Effector CD4-positive, alpha-beta T cell (primary cell): ENCODE data around the gene DDX23.
"Not testable (repeated sequence)": the region's sequence is repeated elsewhere in the genome, so short reads cannot be mapped to it uniquely, and the experiment has no call there.

ENCODE experiments used
- DNase-seq: peaks from one replicate; pipeline ENCODE4 v3.0.0-alpha.2; 2020

The DDX23 gene

DNA sequence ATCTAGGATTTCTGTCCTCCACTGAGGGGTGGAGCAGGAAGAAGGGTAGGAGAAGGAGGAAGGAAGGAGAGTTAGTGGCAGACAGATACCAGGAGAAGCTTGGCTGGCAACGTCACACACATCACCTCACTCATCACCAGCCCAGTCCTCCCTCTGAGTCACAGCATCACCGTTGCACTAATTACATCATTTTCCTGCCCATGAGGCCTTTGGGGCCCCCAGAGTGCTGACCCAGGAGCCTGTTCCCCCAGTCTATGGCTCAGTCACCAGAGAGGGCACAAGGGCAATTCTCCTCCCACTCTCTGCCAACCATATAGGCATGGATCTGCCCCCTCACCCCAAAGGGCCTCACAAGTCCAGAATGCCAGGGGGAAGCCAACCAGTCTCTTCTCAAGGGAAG is 9.1 kb upstream of the DDX23 start:
- DNase-seq: no peak

DNA sequence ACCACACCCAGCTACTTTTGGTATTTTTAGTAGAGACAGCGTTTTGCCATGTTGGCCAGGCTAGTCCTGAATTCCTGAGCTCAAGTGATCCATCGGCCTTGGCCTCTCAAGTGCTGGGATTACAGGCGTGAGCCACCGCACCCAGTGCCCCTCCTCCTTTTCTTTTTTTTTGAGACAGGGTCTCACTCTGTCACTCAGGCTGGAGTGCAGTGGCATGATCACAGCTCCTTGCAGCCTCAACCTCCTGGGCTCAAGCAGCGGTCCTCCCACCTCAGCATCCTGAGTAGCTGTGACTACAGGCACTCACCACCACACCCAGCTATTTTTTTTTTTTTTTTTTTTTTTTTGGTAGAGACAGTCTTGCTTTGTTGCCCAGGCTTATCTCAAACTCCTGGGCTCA is 8.3 kb upstream of the DDX23 start:
- DNase-seq: not testable (repeated sequence)

DNA sequence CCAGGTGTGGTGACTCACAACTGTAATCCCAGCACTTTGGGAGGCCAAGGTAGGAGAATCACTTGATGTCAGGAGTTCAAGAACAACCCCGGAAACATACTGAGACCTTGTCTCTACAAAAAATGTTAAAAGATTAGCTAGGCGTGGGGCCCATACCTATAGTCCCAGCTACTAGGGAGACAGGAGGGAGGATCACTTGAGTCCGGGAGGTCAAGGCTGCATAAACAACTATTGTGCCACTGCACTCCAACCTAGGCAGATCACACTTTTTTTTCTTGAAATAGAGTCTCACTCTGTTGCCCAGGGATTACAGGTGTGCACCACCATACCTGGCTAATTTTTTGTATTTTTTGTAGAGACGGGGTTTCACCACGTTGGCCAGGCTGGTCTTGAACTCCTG is 7.6 kb upstream of the DDX23 start:
- DNase-seq: no peak

DNA sequence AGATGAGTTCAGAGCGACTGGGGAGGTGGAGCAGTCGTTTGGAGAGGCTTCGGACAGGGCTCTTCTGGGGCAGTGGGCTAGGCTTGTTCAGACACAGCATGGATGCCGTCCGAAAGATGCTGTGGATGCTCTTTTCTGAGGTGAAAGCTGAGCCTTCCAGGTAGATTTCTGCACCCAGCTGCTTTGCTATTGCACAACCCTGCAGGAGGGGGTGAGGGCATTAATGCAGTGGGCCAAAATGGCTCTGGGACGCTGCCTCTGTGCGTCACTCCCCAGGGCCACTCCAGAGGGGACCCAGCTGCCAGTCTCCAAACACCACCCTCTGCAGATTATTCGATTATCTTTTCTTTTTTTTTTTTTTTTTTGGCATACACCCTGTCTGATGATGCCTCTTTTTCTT is 6.1 kb upstream of the DDX23 start:
- no peak for DNase-seq

DNA sequence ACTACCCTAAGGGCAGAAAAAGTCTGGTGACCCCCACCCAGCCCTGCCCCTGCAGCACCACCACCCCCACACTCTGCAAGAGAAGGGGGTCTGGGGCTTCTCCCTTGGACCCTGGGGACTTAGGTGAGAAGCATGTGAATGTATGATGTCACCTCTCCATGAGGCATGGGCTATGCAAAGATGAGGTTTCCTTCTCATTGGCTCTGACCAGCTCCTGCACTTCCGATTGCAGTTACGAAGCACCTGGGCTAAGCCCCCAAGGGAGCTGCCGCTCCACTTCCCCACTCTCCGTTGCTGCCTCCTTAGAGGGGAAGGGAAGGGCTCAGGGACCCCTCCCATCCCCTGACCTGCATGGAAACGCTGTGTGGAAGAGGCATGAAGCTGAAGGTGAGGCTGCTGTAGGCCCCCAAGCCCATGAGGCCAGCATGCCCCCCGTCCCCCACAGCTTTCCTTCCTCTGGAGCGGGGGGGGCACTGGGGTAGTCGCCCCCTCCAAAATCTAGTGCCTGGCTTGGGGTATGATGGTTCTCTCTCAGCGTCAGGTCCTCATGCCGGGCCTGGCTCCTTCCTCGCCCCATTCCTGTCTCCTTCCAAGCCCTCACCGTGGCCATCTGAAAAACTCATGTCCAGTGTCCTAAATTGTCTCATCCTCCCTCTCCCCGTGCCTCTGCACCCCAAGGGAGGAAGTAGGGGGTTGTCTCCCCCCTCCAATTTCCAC is 5.5 kb upstream of the DDX23 start:
- no peak for DNase-seq

DNA sequence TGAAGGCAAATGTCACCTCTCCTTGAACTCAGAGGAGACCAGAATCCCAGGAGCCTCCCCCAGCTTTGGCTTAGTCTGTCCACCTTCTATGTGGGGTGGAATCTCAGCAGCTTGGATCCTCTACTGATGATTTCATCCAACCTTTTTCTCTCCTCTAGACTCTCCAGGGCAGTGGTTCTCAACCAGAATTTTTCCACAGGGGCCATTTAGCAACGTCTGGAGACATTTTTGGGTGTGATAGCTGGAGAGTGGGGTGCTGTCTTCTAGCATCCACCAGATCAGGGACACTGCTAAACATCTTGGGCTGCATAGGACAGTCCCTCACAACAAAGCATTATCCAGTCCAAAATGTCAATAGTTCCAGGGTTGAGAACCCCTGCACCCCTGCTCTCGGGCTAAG is 4.4 kb upstream of the DDX23 start:
- no peak for DNase-seq

DNA sequence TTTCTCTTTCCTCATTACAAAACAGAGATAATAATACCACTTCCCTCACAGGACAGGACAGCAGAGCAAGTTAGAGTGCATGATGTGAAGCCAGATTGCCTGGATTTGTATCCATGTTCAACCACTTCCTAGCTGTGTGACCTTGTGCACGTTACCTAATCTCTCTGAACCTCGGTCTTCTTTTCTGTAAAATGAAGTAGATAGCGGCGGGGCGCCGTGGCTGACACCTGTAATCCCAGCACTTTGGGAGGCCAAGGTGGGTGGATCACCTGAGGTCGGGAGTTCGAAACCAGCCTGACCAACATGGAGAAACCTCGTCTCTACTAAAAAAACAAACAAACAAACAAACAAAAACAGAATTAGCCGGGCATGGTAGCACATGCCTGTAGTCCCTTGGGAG is 3.0 kb upstream of the DDX23 start:
- not testable (repeated sequence) for DNase-seq

DNA sequence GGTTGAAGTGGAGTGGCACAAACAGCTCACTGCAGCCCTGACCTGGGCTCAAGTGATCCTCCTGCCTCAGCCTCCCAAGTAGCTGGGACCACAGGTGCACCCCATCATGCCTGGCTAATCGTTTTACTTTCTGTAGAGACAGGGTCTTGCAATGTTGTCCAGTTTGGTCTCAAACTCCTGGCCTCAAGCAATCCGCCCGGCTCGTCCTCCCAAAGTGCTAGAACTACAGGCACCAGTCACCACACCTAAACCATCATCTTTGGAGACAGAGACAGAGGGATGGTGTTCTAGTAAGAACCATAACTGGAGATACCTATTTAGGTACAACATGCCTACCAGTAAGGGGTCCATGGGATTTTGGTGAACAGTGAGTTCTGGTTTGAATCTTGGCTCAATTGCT is 2.5 kb upstream of the DDX23 start:
- DNase-seq: no peak

DNA sequence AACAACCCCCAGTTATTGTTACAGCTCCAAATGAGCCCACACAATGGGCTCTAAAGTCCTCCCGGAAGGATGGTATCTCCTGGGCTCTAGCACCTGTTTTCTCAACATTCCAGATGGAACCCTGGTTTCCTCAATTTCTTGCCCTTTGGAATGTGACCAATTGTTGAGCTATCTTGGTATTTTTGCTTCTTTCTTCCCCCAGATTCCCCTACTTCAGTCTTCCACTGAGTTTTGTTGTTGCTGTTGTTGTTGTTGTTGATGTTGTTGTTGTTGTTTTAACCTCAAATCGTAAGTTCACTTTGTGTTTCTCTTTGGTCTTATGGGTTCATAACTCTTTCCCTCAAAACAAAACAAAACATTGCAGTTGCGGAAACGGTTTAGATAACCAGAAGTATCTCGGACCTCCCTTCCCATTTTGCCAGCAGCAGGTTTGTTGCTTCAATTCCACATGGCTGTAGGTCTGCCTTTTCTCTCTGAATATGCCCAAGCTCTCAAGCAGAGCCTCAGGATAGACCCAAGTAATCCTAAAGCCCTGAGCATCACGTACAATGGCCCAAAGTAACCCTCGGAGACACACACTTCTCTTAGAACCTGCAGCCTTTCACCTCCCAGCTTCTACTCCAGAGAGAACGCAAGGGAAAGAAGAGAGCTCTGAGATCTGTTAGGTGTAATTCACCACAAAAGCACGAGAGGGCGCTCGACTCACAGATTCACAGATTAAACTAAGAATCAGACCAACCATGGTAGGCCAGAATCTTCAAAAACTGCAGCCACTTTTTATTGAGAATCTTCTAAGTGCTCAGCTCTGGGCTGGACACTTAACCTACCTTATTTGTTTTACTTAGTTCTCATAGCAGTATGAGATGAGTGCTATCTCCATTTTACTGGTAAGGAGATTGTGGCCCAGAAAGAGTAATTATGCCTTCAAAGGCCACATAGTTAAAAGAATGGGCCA is 1.0 kb upstream of the DDX23 start:
- peak; percentile 88 for DNase-seq

DNA sequence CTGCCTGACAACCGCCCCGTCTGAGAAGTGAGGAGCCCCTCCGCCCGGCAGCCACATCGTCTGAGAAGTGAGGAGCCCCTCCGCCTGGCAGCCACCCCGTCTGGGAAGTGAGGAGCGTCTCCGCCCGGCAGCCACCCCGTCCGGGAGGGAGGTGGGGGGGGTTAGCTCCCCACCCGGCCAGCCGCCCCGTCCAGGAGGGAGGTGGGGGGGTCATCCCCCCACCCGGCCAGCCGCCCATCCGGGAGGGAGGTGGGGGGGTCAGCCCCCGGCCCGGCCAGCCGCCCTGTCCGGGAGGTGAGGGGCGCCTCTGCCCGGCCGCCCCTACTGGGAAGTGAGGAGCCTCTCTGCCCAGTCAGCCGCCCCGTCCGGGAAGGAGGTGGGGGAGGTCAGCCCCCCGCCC is 9.9 kb downstream of the DDX23 start:
- DNase-seq: not testable (repeated sequence)

DNA sequence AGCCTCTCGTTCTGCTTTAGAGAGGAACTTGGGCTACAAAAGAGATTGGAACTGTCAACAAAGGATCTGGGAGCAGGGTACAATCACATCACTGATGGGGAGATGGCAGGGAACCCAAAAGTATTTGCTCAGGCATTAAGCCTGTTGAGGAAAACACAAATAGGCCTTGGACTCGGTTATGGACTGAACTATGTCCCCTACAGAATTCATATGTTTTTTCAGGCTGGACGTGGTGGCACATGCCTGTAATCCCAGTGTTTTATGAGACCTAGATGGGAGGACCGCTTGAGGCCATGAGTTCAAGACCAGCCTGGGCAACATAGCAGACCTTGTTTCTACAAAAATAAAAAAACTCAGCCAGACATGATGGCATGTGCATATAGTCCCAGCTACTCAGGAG is 13.9 kb downstream of the DDX23 start:
- no peak for DNase-seq

DNA sequence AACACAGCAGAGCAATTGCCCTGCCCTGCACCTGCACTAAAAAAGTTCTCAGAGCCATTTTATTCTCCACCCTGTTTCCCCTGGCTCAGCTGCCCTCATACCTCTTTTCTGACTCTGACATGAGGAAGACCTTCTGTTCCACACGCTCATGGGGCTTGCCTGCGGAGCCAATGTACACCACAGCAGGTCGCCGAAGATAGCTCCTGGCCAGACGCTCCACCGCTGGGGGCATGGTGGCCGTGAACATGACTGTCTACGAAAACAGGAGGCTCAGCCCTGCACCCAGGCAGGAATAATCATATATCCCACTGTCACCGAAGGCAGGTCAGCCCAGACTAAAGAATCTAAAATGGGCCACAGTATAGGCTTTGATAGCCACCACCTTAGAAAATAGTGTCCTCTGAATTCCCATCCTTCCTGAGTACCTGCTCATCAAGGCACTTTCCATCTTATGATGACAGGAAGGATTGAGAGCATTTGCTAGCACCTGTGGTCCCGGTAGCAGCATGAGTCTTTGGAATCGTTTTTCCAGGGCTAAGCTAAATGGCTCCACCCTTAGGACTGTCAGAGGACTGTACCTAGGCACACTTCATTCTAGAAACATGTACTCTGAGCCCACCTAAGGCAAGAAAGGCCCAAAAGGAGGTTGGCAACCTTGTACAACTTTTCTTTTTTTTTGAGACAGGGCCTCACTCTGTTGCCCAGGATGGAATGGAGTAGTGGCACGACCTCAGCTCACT is 19.5 kb downstream of the DDX23 start:
- no peak for DNase-seq

DNA sequence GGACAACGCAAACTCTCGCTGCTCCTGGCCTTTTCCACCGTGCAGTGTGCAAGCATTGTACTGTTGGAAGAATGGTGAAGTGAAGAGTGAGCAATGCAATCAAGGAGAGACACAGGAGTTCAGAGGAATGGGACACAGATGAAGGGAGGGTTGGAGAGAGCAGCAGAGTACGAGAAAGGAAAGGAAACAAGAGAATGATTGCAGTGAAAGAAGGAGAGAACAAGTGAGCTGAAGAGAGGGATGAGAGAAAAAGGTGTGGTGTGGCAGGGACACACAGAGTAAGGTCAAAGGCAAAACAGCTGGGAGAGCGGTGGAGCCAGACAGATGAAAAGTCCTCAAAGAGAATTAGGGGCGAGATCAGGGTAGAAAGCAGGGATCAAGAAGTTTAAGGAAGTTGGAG is 20.7 kb downstream of the DDX23 start:
- no peak for DNase-seq

DNA sequence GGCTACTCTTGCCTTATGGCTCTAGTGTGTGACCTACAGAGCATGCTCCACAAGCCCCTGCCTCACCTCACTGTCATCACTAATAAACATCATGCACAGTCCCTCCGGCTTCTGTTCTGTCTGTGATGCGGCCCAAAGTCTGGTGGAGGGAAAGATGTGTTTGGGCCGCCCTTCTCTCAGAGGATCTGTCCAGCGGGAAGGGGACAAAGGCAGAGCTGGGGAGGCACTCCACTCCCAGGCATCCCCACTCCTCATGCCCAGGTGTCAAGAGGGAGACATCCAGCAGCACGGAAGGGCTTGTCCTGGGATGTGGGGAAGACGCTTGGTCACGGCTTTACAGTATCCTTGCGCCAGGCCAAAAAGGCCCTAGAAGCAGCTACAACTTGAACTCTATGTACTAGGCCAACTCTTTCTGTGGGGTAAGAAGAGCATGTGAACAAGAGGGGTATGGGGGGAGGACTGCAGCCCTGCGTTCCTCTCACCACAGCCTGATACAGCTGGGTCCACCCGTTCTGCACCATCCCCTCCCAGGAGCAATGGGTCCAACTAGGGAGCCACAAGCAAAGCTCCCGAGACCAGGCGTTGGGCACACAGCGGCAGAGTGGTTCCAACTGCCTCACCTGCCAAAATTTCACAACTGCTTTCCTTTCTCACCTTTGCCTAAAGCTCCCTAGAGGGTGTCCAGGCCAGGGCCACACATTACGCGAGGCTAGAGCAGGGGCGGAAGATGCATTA is 23.0 kb downstream of the DDX23 start:
- DNase-seq: no peak

DNA sequence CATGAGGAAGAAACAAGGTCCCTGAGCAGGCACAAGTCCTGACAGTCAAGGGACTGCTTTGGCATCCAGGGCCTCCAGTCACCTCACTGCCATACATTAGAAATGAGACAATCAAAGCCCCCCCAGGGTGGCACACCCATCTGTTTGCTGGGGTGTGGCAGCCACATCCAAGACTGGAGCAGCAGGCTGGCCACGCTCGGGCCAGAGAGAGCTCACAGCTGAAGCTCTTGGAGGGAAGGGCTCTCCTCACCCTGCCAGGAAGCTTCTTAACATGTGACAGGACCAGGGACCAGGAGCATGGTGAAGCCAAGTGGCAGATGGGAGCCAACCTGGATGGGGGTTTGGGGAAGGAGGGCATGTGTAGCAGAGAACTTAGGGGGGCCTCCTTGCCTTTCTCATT is 23.7 kb downstream of the DDX23 start:
- no peak for DNase-seq

DNA sequence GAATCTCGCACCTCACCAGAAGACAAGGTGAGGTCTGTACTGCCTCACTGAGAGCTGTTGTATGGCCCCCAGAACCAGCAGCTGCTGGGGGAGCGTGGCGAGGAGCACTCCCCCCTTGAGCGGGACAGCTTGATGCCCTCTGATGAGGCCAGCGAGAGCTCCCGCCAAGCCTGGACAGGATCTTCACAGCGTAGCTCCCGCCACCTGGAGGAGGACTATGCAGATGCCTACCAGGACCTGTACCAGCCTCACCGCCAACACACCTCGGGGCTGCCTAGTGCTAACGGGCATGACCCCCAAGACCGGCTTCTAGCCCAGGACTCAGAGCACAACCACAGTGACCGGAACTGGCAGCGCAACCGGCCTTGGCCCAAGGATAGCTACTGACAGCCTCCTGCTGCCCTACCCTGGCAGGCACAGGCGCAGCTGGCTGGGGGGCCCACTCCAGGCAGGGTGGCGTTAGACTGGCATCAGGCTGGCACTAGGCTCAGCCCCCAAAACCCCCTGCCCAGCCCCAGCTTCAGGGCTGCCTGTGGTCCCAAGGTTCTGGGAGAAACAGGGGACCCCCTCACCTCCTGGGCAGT is 24.4 kb downstream of the DDX23 start:
- DNase-seq: no peak

DNA sequence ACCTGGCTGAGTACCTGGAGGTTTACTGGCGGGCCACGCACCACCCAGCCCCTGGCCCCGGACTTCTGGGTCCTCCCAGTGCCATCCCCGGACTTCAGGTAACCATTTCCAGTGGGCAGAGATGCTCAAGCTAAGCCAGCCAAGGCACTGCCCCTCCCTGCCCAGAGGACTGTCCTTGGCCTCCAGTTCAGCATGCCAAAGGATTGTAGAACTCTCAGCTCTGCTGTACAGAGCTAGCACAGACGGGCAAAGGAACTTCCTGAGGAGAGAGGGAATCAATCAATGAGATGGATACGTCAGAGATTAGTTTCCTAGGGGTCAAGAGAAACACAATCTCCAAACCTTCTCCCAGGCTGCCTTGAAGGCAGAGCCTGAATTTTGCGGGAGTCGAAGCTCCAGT is 24.9 kb downstream of the DDX23 start:
- DNase-seq: no peak

DNA sequence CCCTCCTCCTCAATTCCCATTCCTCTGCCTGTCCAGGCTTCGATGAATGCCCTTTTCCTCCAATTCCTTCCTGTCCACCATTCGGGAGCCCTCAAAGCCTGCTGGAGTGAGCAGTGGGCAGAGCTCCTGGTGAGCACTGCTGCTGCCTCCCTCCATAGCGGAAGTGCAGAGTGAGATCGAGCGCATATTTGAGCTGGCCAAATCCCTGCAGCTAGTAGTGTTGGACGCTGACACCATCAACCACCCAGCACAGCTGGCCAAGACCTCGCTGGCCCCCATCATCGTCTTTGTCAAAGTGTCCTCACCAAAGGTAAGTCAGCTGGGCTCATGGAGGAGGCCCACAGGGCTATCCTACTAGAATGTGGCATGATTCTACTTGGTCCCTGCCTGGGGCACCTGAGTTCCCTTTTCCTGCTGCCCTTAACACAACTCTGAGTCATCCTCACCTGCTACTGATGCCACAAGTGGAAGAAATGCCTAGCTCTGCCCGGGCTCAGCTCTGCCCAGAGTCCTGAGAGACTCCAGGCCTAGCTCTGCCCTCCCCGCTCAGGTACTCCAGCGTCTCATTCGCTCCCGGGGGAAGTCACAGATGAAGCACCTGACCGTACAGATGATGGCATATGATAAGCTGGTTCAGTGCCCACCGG is 25.6 kb downstream of the DDX23 start:
- no peak for DNase-seq

DNA sequence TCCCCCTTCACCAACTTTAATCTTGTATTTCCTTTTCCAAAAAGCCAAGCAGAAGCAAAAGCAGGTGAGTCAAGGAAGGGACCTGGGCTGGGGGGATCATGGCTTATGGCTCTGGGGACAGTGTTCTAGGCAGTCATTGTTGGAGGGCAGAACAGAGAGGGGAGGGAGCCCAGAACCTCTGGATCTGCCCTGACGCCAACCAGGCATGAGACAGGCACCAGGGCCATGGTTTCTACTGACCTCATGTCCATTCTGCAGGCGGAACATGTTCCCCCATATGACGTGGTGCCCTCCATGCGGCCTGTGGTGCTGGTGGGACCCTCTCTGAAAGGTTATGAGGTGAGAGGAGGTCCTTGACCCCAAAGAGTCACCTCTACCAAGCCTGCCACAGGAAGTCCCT is 27.1 kb downstream of the DDX23 start:
- no peak for DNase-seq

DNA sequence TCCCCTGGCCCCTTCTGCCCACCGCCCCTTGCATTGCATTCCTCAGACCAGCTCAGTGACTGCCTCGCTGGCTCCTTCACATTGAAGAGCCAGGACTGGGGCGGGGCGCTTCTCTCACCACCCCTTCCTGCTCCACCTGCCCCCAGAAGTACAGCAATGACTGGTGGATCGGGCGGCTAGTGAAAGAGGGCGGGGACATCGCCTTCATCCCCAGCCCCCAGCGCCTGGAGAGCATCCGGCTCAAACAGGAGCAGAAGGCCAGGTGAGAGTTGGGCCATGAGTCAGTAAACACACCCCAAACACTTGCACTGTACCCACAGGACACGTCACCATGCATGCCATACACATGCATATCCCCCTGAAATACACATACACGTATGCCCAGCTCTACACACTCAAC is 27.9 kb downstream of the DDX23 start:
- no peak for DNase-seq

DNA sequence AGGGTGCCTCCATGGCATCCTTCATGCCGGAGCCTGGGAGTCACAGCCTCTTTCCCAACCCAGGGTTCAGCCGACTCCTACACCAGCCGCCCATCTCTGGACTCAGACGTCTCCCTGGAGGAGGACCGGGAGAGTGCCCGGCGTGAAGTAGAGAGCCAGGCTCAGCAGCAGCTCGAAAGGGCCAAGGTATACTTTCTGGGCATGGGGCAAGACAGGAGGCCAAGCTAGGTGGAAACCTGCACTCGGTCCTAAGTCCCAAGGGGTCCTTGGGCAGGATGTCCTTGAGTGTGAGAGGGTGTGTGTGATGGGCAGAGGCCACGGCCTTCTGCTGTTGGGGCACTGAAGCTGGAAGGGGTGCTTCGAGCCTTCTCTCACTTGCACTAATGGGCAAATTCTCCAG is 28.7 kb downstream of the DDX23 start:
- DNase-seq: no peak

DNA sequence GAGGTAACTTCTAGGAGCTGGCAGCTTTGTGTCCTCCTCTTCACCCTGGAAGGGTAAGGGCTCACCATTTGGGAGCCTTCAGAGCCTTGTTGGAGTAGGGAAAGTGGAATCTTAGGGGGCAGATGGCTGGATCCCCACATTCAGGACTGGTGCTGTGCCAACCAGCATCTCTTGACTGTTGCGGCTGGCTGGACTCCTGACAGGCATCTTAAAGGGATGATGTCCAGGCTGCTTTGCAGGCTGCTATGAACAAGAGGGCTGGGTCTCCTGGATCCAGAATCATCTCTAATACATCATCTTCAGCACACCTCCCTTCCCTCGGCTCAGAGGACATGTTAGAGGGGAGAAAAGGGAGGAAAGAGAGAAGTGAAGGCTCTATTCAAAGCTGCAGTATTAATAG is 29.3 kb downstream of the DDX23 start:
- no peak for DNase-seq
